ENCODE results near the gene GZMM.

The GZMM gene

GRCh38 chr19:497491-497868, 46.4 kb upstream of the GZMM start:
- H3K4me3 ChIP-seq (ENCODE audit: low read length), result no peak overlapping the region
- no peak for TF ChIP-seq CTCF (IDR thresholded peaks at IDR 0.05; ENCODE audit: insufficient read depth, low read depth, low read length, missing control alignments)
- DNase-seq (ENCODE audit: low read depth), result no peak

GRCh38 chr19:497869-498510, 45.9 kb upstream of the GZMM start:
- no peak for DNase-seq (ENCODE audit: low read depth)
- no peak for TF ChIP-seq CTCF (IDR thresholded peaks at IDR 0.05; ENCODE audit: insufficient read depth, low read depth, low read length, missing control alignments)
- H3K4me3 ChIP-seq (ENCODE audit: low read length), result no peak overlapping the region

GRCh38 chr19:498511-498891, 45.4 kb upstream of the GZMM start:
- TF ChIP-seq CTCF (IDR thresholded peaks at IDR 0.05; ENCODE audit: insufficient read depth, low read depth, low read length, missing control alignments), result no peak
- DNase-seq (ENCODE audit: low read depth), result no peak
- H3K4me3 ChIP-seq (ENCODE audit: low read length), result no peak overlapping the region

GRCh38 chr19:498977-499623, 44.8 kb upstream of the GZMM start:
- H3K4me3 ChIP-seq (ENCODE audit: low read length), result no peak overlapping the region
- DNase-seq (ENCODE audit: low read depth), result no peak
- TF ChIP-seq CTCF (IDR thresholded peaks at IDR 0.05; ENCODE audit: insufficient read depth, low read depth, low read length, missing control alignments), result no peak

- DNase-seq (ENCODE audit: low read depth), result no peak
- TF ChIP-seq CTCF (IDR thresholded peaks at IDR 0.05; ENCODE audit: insufficient read depth, low read depth, low read length, missing control alignments), result no peak
These were observed 42.2 kb upstream of the GZMM start for GRCh38 chr19:501646-502045.

GRCh38 chr19:504616-505015, 39.2 kb upstream of the GZMM start:
- no peak for DNase-seq (ENCODE audit: low read depth)
- H3K4me3 ChIP-seq (ENCODE audit: low read length), result no peak overlapping the region
- TF ChIP-seq CTCF (IDR thresholded peaks at IDR 0.05; ENCODE audit: insufficient read depth, low read depth, low read length, missing control alignments), result no peak

More at GRCh38 chr19:501646-502045, 42.2 kb upstream of the GZMM start:
- H3K4me3 ChIP-seq (ENCODE audit: low read length), result no peak overlapping the region
